Liver (tissue), 9 donors: ENCODE data around the gene TEDC2. TPM values are rescaled to one million over a fixed set of nuclear protein-coding genes. Genes with fewer than 3 reads are reported as not detected.
A peak's percentile ranks its signal among the peaks of the same experiment; 100 is the strongest.

ENCODE experiments used
- DNase-seq: peaks from one replicate; pipeline ENCODE4 v3.0.0-alpha.2; 2017; ENCODE audit warnings: low spot score
- H3K27ac ChIP-seq, 2 donors: one replicate each; pipeline ENCODE4 v1.7.0; 2013; ENCODE audit warnings: inconsistent platforms in 2 of 2, low read length in 2 of 2, control low read depth in 1 of 2, low read depth in 1 of 2, mild to moderate bottlenecking in 1 of 2
- H3K27me3 ChIP-seq, 4 donors: one replicate each; pipeline versions ENCODE4 v1.6.1 to v1.7.0; 2013; ENCODE audit warnings: low read length in 3 of 4, inconsistent platforms in 1 of 4, mild to moderate bottlenecking in 1 of 4, moderate library complexity in 1 of 4; ENCODE audit not compliant: control insufficient read depth in 4 of 4, insufficient read depth in 4 of 4
- H3K36me3 ChIP-seq, 4 donors: one replicate each; pipeline versions ENCODE4 v1.6.1 to v1.7.0; 2013; ENCODE audit warnings: low read length in 3 of 4, mild to moderate bottlenecking in 3 of 4, low read depth in 1 of 4, moderate library complexity in 1 of 4; ENCODE audit not compliant: control insufficient read depth in 4 of 4, insufficient read depth in 3 of 4
- H3K4me1 ChIP-seq, 4 donors: one replicate each; pipeline versions ENCODE4 v1.6.1 to v1.7.0; 2013; ENCODE audit warnings: low read length in 3 of 4, mild to moderate bottlenecking in 3 of 4, moderate library complexity in 1 of 4; ENCODE audit not compliant: control insufficient read depth in 4 of 4, insufficient read depth in 4 of 4
- H3K4me3 ChIP-seq, 3 donors: one replicate each; pipeline versions ENCODE4 v1.6.1 to v1.7.0; 2013; ENCODE audit warnings: low read length in 3 of 3, control low read depth in 1 of 3, low read depth in 1 of 3, mild to moderate bottlenecking in 1 of 3
- H3K9ac ChIP-seq, 2 donors: one replicate each; pipeline ENCODE4 v1.7.0; 2013; ENCODE audit warnings: low read length in 2 of 2, mild to moderate bottlenecking in 2 of 2, moderate library complexity in 2 of 2, control low read depth in 1 of 2, low read depth in 1 of 2
- H3K9me3 ChIP-seq, 4 donors: one replicate each; pipeline versions ENCODE4 v1.6.1 to v1.7.0; 2013; ENCODE audit warnings: low read length in 3 of 4; ENCODE audit not compliant: control insufficient read depth in 4 of 4
- ATF3 ChIP-seq: IDR thresholded peaks from 2 replicates; pipeline ENCODE4 v1.6.1; 2016; ENCODE audit warnings: antibody characterized with exemption
- EGR1 ChIP-seq, 2 donors: IDR thresholded peaks; 2 replicates each; pipeline ENCODE4 v1.6.1; 2016 to 2018; ENCODE audit warnings: antibody characterized with exemption in 2 of 2, low read depth in 2 of 2
- FOXA1 ChIP-seq: IDR thresholded peaks from 2 replicates; pipeline ENCODE4 v1.6.1; 2016; ENCODE audit warnings: antibody characterized with exemption
- FOXA2 ChIP-seq: IDR thresholded peaks from 2 replicates; pipeline ENCODE4 v1.6.1; 2016; ENCODE audit warnings: antibody characterized with exemption
- GABPA ChIP-seq, 2 donors: IDR thresholded peaks in 1 of 2; conservative IDR thresholded peaks in 1 of 2; 2 replicates each; pipeline ENCODE4 v1.6.1; 2016; ENCODE audit warnings: antibody characterized with exemption in 2 of 2, mild to moderate bottlenecking in 1 of 2, moderate library complexity in 1 of 2
- HNF4A ChIP-seq, 2 donors: conservative IDR thresholded peaks; 2 replicates each; pipeline ENCODE4 v1.6.1; 2016; ENCODE audit warnings: antibody characterized with exemption in 2 of 2, mild to moderate bottlenecking in 2 of 2
- HNF4G ChIP-seq: IDR thresholded peaks from 2 replicates; pipeline ENCODE4 v1.6.1; 2016; ENCODE audit warnings: antibody characterized with exemption
- JUND ChIP-seq, 2 donors: IDR thresholded peaks; 2 replicates each; pipeline ENCODE4 v1.6.1; 2016; ENCODE audit warnings: antibody characterized with exemption in 2 of 2
- NR2F2 ChIP-seq: IDR thresholded peaks from 2 replicates; pipeline ENCODE4 v1.6.1; 2016; ENCODE audit warnings: antibody characterized with exemption
- RAD21 ChIP-seq, 2 donors: IDR thresholded peaks; 2 replicates each; pipeline ENCODE4 v1.6.1; 2016; ENCODE audit warnings: antibody characterized with exemption in 2 of 2, mild to moderate bottlenecking in 2 of 2
- REST ChIP-seq: IDR thresholded peaks from 2 replicates; pipeline ENCODE4 v1.6.1; 2016; ENCODE audit warnings: antibody characterized with exemption, mild to moderate bottlenecking
- RXRA ChIP-seq, 2 donors: IDR thresholded peaks; 2 replicates each; pipeline ENCODE4 v1.6.1; 2017 to 2018; ENCODE audit warnings: antibody characterized with exemption in 2 of 2, mild to moderate bottlenecking in 1 of 2
- SP1 ChIP-seq: IDR thresholded peaks from 2 replicates; pipeline ENCODE4 v1.6.1; 2018; ENCODE audit warnings: antibody characterized with exemption, mild to moderate bottlenecking
- TAF1 ChIP-seq: conservative IDR thresholded peaks from 2 replicates; pipeline ENCODE4 v1.6.1; 2016; ENCODE audit warnings: antibody characterized with exemption, mild to moderate bottlenecking
- YY1 ChIP-seq: IDR thresholded peaks from 2 replicates; pipeline ENCODE4 v1.6.1; 2016; ENCODE audit warnings: antibody characterized with exemption, mild to moderate bottlenecking
- WGBS: extraction: QIAGEN DNeasy Blood & Tissue Kit; methylation state at CpG from one replicate; pipeline ENCODE4 v1.1.7; 2013; 5-methylcytosine and 5-hydroxymethylcytosine counted together
- polyA plus RNA-seq, 2 donors: library from polyadenylated mRNA; stranded (reverse) in 1 of 2; unstranded in 1 of 2; fragments of 200-250 nt in 1 of 2; fragments of >200 nt in 1 of 2; fragmentation: Nextera tagmentation in 1 of 2; extraction: Ambion mirVana in 1 of 2; gene quantifications; one replicate each; pipeline versions ENCODE4 v1.2.1 to v1.2.3, GENCODE V29; 2013 to 2015
- total RNA-seq, 2 donors: library from RNA; depleted of rRNA; stranded (reverse); fragments of >200 nt; gene quantifications; one replicate each; pipeline ENCODE4 v1.2.3, GENCODE V29; 2014
- TF ChIP-seq, protein P1 (sequence below): IDR thresholded peaks from 2 replicates; pipeline ENCODE4 v1.6.1; 2016; ENCODE audit warnings: antibody characterized with exemption
- TF ChIP-seq, protein P2 (sequence below): IDR thresholded peaks from 2 replicates; pipeline ENCODE4 v1.6.1; 2016; ENCODE audit warnings: antibody characterized with exemption
- TF ChIP-seq, protein P3 (sequence below): fragments of 150-350 bp; IDR thresholded peaks from 2 replicates; pipeline ENCODE4 v1.5.1; 2017; ENCODE audit warnings: improper control_type of control experiment, low read depth, low read length; ENCODE audit not compliant: missing input control
- donor health status: healthy.
- donor health status: healthy.
- donor health status: healthy.
- donor health status: healthy.
- donor health status: healthy.

Gene TEDC2
- total and polyA plus RNA-seq, 4 donors: 0.71 to 6.7 (median 1.1) TPM

DNA sequence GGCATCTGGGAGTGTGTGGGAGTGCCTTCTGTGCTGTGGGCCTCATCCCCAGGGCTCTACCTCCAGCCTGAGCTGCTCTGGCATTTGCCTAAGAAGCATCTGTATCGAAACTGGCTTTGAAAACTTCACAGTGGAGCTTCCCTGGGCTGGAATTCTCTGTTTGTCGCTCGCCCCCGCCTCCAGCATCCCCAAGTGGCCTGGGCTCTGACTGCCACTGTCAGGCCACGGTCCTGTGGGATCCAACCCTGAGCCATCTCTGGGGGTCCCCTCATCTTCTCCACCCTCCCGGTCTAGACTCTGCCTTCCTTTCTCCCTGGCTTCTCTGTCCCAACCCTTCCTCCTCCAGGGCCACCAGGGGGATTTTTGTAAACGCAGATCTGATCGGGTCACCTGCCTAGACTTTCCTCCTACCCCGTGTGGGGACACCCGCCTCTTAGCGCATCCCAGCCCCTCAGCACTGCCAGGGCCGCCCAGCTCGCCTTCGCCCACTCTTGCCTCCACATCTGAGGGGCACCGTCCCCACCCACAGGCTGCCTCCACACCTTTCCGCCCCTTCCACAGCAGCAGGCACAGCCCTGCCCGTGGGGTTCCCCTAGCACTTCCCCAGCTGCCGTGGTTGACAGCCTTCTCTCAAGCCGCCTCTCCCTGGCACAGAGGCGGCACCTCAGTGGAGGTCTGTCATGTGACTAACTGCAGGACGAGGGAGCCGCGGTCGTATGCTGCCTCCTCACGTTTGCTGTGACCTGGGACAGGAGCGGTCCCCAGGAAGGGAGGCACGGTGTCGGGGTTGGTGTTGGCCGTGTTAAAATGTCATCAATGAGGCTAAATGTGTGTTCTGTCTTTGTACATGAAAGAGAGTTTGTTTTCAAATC is 27.0 kb downstream of the TEDC2 start:
- Histone ChIP-seq H3K4me3 (no peak overlapping the region), H3K4me1 (peaks cover 21 to 44% (median 28%) of the 10 kb centered on the region in 4 donors), H3K9me3 (no peaks in the 10 kb centered on the region), H3K27me3 (no peaks in the 10 kb centered on the region), H3K27ac (no peak overlapping the region), H3K36me3 (peaks cover 0 to 4% (median under 1%) of the 10 kb centered on the region in 4 donors), H3K9ac (no peak overlapping the region)
- 69% methylated on average over 29 of the region's 29 CpGs for WGBS
- TF ChIP-seq RAD21 (IDR thresholded peaks at IDR 0.05): peak; percentile 55 to 60
- TF ChIP-seq FOXA1: no peak
- TF ChIP-seq HNF4G: no peak
- TF ChIP-seq, protein P1, sequence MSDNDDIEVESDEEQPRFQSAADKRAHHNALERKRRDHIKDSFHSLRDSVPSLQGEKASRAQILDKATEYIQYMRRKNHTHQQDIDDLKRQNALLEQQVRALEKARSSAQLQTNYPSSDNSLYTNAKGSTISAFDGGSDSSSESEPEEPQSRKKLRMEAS: no peak
- no peak for DNase-seq

DNA sequence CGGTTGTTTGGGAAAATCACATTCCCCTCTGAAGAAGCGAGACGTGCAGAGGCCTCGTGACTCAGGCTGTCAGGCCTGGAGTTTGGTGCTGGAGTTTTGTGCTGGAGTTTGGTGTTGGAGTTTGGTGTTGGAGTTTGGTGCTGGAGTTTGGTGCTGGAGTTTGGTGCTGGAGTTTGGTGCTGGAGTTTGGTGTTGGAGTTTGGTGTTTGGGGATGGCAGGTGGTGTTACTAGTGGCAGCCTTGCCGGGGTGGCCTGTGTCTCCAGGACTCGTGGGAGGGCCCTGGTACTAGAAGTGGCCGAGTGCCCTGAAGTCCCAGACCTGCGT is 27.6 kb downstream of the TEDC2 start:
- no peak overlapping the region for H3K9ac ChIP-seq

More for the DNA sequence above, 27.6 kb downstream of the TEDC2 start:
- TF ChIP-seq HNF4A (conservative IDR thresholded peaks at IDR 0.05): no peak
- no peak for TF ChIP-seq NR2F2
- TF ChIP-seq REST: no peak
- no peak for TF ChIP-seq HNF4G
- TF ChIP-seq FOXA2: no peak
- no peak for TF ChIP-seq JUND (IDR thresholded peaks at IDR 0.05)
- no peak for TF ChIP-seq ATF3
- no peak for TF ChIP-seq YY1
- TF ChIP-seq, protein P1: no peak
- TF ChIP-seq, protein P2, sequence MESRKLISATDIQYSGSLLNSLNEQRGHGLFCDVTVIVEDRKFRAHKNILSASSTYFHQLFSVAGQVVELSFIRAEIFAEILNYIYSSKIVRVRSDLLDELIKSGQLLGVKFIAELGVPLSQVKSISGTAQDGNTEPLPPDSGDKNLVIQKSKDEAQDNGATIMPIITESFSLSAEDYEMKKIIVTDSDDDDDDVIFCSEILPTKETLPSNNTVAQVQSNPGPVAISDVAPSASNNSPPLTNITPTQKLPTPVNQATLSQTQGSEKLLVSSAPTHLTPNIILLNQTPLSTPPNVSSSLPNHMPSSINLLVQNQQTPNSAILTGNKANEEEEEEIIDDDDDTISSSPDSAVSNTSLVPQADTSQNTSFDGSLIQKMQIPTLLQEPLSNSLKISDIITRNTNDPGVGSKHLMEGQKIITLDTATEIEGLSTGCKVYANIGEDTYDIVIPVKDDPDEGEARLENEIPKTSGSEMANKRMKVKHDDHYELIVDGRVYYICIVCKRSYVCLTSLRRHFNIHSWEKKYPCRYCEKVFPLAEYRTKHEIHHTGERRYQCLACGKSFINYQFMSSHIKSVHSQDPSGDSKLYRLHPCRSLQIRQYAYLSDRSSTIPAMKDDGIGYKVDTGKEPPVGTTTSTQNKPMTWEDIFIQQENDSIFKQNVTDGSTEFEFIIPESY: no peak
- no peak for TF ChIP-seq RXRA (IDR thresholded peaks at IDR 0.05)
- no peak for TF ChIP-seq TAF1
- no peak for TF ChIP-seq FOXA1
- TF ChIP-seq EGR1 (IDR thresholded peaks at IDR 0.05; ENCODE audit: low read depth in 2 of 2): no peak
- no peak for TF ChIP-seq RAD21 (IDR thresholded peaks at IDR 0.05)
- TF ChIP-seq SP1: no peak
- TF ChIP-seq GABPA (IDR thresholded peaks at IDR 0.05 in 1 of 2, conservative IDR thresholded peaks at IDR 0.05 in 1 of 2): no peak
- TF ChIP-seq, protein P3, sequence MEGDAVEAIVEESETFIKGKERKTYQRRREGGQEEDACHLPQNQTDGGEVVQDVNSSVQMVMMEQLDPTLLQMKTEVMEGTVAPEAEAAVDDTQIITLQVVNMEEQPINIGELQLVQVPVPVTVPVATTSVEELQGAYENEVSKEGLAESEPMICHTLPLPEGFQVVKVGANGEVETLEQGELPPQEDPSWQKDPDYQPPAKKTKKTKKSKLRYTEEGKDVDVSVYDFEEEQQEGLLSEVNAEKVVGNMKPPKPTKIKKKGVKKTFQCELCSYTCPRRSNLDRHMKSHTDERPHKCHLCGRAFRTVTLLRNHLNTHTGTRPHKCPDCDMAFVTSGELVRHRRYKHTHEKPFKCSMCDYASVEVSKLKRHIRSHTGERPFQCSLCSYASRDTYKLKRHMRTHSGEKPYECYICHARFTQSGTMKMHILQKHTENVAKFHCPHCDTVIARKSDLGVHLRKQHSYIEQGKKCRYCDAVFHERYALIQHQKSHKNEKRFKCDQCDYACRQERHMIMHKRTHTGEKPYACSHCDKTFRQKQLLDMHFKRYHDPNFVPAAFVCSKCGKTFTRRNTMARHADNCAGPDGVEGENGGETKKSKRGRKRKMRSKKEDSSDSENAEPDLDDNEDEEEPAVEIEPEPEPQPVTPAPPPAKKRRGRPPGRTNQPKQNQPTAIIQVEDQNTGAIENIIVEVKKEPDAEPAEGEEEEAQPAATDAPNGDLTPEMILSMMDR: no peak
- peaks cover 0 to 4% (median under 1%) of the 10 kb centered on the region in 4 donors for H3K36me3 ChIP-seq
- no peak overlapping the region for H3K27ac ChIP-seq
- no peaks in the 10 kb centered on the region for H3K9me3 ChIP-seq
- peaks cover 22 to 42% (median 29%) of the 10 kb centered on the region in 4 donors for H3K4me1 ChIP-seq
- no peaks in the 10 kb centered on the region for H3K27me3 ChIP-seq
- no peak overlapping the region for H3K4me3 ChIP-seq
- DNase-seq: no peak
- 80% methylated on average over 8 of the region's 8 CpGs for WGBS
